Hepatocyte (in vitro differentiated cells): ENCODE data around the gene RIN3. TPM values are rescaled to one million over a fixed set of nuclear protein-coding genes. Genes with fewer than 3 reads are reported as not detected.

Source experiments
- DNase-seq: peaks from one replicate; pipeline ENCODE4 v3.0.0-alpha.2; 2016; ENCODE audit warnings: low spot score
- H2AFZ ChIP-seq: fragments of 200-600 bp; sonication (generic); 2 replicates; pipeline ENCODE4 v1.6.0; 2016; ENCODE audit warnings: antibody characterized with exemption, mild to moderate bottlenecking
- H3K27ac ChIP-seq: fragments of 200-600 bp; sonication (generic); 2 replicates; pipeline ENCODE4 v1.5.1; 2016; ENCODE audit warnings: mild to moderate bottlenecking
- H3K27me3 ChIP-seq: fragments of 200-600 bp; sonication (generic); 2 replicates; pipeline ENCODE4 v1.6.1; 2016
- H3K36me3 ChIP-seq: fragments of 200-600 bp; sonication (generic); replicated peaks from 2 replicates; pipeline ENCODE4 v1.5.1; 2016; ENCODE audit warnings: low read depth; ENCODE audit not compliant: insufficient read depth
- H3K4me1 ChIP-seq: fragments of 200-600 bp; sonication (generic); 2 replicates; pipeline ENCODE4 v1.5.1; 2016; ENCODE audit warnings: mild to moderate bottlenecking, moderate library complexity; ENCODE audit not compliant: insufficient read depth
- H3K4me2 ChIP-seq: fragments of 200-600 bp; sonication (generic); 2 replicates; pipeline ENCODE4 v1.6.0; 2016
- H3K4me3 ChIP-seq: fragments of 200-600 bp; sonication (generic); 2 replicates; pipeline ENCODE4 v1.5.1; 2016; ENCODE audit warnings: mild to moderate bottlenecking
- H3K79me2 ChIP-seq: fragments of 200-600 bp; sonication (generic); 2 replicates; pipeline ENCODE4 v1.6.0; 2017; ENCODE audit warnings: mild to moderate bottlenecking
- H3K9me2 ChIP-seq: fragments of 200-600 bp; sonication (generic); replicated peaks from 2 replicates; pipeline ENCODE4 v1.6.0; 2017; ENCODE audit warnings: mild to moderate bottlenecking; ENCODE audit not compliant: insufficient read depth
- H3K9me3 ChIP-seq: fragments of 200-600 bp; sonication (generic); 2 replicates; pipeline ENCODE4 v1.5.1; 2016; ENCODE audit warnings: low read depth, mild to moderate bottlenecking
- H4K20me1 ChIP-seq: fragments of 200-600 bp; sonication (generic); 2 replicates; pipeline ENCODE4 v1.6.0; 2016; ENCODE audit warnings: mild to moderate bottlenecking; ENCODE audit not compliant: insufficient read depth, poor library complexity, severe bottlenecking
- CTCF ChIP-seq: fragments of 200-600 bp; sonication (generic); IDR thresholded peaks from 2 replicates; pipeline ENCODE4 v1.5.1; 2016; ENCODE audit warnings: antibody characterized with exemption, mild to moderate bottlenecking; ENCODE audit not compliant: poor library complexity
- EZH2 ChIP-seq: fragments of 200-600 bp; sonication (generic); IDR thresholded peaks from 2 replicates; pipeline ENCODE4 v1.6.1; 2016; ENCODE audit warnings: antibody characterized with exemption, mild to moderate bottlenecking, borderline replicate concordance
- EZH2phosphoT487 ChIP-seq: fragments of 200-600 bp; sonication (generic); IDR thresholded peaks from one replicate; pipeline ENCODE4 v1.6.1; 2018; ENCODE audit warnings: antibody characterized with exemption, mild to moderate bottlenecking, low read depth, moderate library complexity; ENCODE audit not compliant: unreplicated experiment, severe bottlenecking
- WGBS: methylation state at CpG from one replicate; pipeline ENCODE4 v1.1.6; 2016; ENCODE audit warnings: low lambda C conversion rate; ENCODE audit errors: missing lambda C conversion rate; 5-methylcytosine and 5-hydroxymethylcytosine counted together
- polyA plus RNA-seq: library from polyadenylated mRNA; unstranded; fragments of >200 nt; fragmentation: Nextera tagmentation; extraction: Ambion mirVana; gene quantifications from 2 replicates; pipeline ENCODE4 v1.2.1, GENCODE V29; 2016
- total RNA-seq: library from RNA; depleted of rRNA; stranded (reverse); fragments of >200 nt; gene quantifications from 2 replicates; pipeline ENCODE4 v1.2.3, GENCODE V29; 2014

Gene RIN3
- total and polyA plus RNA-seq, 2 experiments from 2014 or later: 4.2 to 11.8 TPM

- WGBS: 94% methylated on average over 2 of the region's 2 CpGs
- Histone ChIP-seq H3K9me3 (no peaks in the 10 kb centered on the region), H3K27me3 (no peaks in the 10 kb centered on the region), H2AFZ (no peak overlapping the region), H3K4me3 (no peak overlapping the region), H3K79me2 (no peaks in the 10 kb centered on the region), H3K9me2 (no peaks in the 10 kb centered on the region), H3K27ac (no peak overlapping the region), H3K36me3 (no peaks in the 10 kb centered on the region), H3K4me1 (no peaks in the 10 kb centered on the region), H3K4me2 (no peak overlapping the region), H4K20me1 (no peaks in the 10 kb centered on the region)
- no peak for DNase-seq
- TF ChIP-seq EZH2 (no peak), CTCF (no peak), EZH2phosphoT487 (no peak)
These were observed 116.8 kb downstream of the RIN3 start for GRCh38 chr14:92630367-92630766.

GRCh38 chr14:92631098-92631497 lies 117.5 kb downstream of the RIN3 start:
- DNase-seq: no peak
- WGBS: 94% methylated on average over 4 of the region's 4 CpGs
- H3K9me3 ChIP-seq: no peaks in the 10 kb centered on the region
- TF ChIP-seq CTCF (no peak), EZH2phosphoT487 (no peak), EZH2 (no peak)
- no peak overlapping the region for H3K4me2 ChIP-seq
- H3K4me3 ChIP-seq: no peak overlapping the region
- no peak overlapping the region for H2AFZ ChIP-seq
- no peaks in the 10 kb centered on the region for H3K36me3 ChIP-seq
- H3K9me2 ChIP-seq: no peaks in the 10 kb centered on the region
- H4K20me1 ChIP-seq: no peaks in the 10 kb centered on the region
- no peaks in the 10 kb centered on the region for H3K79me2 ChIP-seq
- no peaks in the 10 kb centered on the region for H3K4me1 ChIP-seq
- H3K27ac ChIP-seq: no peak overlapping the region
- no peaks in the 10 kb centered on the region for H3K27me3 ChIP-seq

- no peaks in the 10 kb centered on the region for H3K79me2 ChIP-seq
- WGBS: 92% methylated on average over 15 of the region's 15 CpGs
- no peak overlapping the region for H3K27ac ChIP-seq
- no peaks in the 10 kb centered on the region for H3K36me3 ChIP-seq
- DNase-seq: no peak
- no peaks in the 10 kb centered on the region for H3K9me2 ChIP-seq
- no peaks in the 10 kb centered on the region for H4K20me1 ChIP-seq
- H3K4me2 ChIP-seq: no peak overlapping the region
- TF ChIP-seq EZH2: no peak
- TF ChIP-seq CTCF: no peak
- no peak for TF ChIP-seq EZH2phosphoT487
- no peak overlapping the region for H2AFZ ChIP-seq
- H3K4me1 ChIP-seq: no peaks in the 10 kb centered on the region
- no peaks in the 10 kb centered on the region for H3K9me3 ChIP-seq
- H3K4me3 ChIP-seq: no peak overlapping the region
- no peaks in the 10 kb centered on the region for H3K27me3 ChIP-seq
These were observed 119.1 kb downstream of the RIN3 start for GRCh38 chr14:92632546-92633273.

GRCh38 chr14:92633274-92633616 lies 119.7 kb downstream of the RIN3 start:
- no peaks in the 10 kb centered on the region for H3K27me3 ChIP-seq
- DNase-seq: no peak
- no peaks in the 10 kb centered on the region for H4K20me1 ChIP-seq
- H3K9me3 ChIP-seq: no peaks in the 10 kb centered on the region
- no peaks in the 10 kb centered on the region for H3K36me3 ChIP-seq
- no peaks in the 10 kb centered on the region for H3K9me2 ChIP-seq
- H2AFZ ChIP-seq: no peak overlapping the region
- H3K4me2 ChIP-seq: no peak overlapping the region
- 97% methylated on average over 5 of the region's 5 CpGs for WGBS
- H3K27ac ChIP-seq: no peak overlapping the region
- H3K79me2 ChIP-seq: no peaks in the 10 kb centered on the region
- no peak overlapping the region for H3K4me3 ChIP-seq
- TF ChIP-seq CTCF (no peak), EZH2 (no peak), EZH2phosphoT487 (no peak)
- H3K4me1 ChIP-seq: no peaks in the 10 kb centered on the region
